ENCODE data around the gene SNRNP25.

DNA sequence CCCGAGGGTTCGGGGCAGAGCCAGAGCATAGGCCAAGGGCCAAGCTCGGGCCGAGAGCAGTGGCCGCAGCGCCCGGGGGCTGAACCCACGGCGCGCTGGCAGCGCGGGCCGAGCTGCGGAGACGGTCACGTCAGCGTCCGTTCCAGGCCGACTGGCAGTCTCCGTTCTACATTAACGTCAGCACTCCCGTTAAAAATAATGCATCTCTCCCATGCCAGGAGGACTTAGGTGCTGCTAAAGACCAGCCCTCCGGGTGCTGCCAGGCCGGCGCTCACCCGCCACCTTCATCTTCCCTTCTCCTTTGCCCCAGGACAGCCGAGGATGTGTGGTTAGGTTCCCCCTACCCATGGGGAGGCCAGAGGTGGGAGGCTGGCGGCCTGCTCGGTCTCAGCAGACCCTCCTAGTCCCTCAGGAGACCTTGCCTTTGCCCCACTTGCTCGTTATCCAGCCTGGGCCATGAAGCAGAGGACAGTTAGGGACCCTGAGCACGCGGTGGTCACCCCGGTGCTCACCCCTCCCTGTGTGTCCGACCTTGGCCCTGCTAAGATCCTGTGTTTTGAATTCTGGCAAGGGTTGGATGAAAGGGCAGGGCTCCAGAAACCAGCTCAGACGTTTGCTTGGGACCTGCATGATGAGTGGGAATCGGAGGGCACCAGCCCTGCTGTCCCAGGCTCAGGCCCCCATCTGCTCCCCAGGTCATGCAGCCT is 25.0 kb downstream of the SNRNP25 start:
- TF ChIP-seq CTCF (IDR thresholded peaks at IDR 0.05) (no peak), ZFX (IDR thresholded peaks at IDR 0.05; ENCODE audit: borderline replicate concordance) (no peak)

Measured in 22Rv1 (cell line).